Endometrial microvascular endothelial cells (primary cell): ENCODE measurements around the gene ERF. TPM values are rescaled to one million over a fixed set of nuclear protein-coding genes. Genes with fewer than 3 reads are reported as not detected.

ENCODE experiments used
- in situ Hi-C: cut with HindIII; loops from 2 replicates; pipeline ENCODE4 v1.10.0; 2017; ENCODE audit warnings: low sequenced_read_pairs, low pct_unique_long_range_greater_than_20kb; ENCODE audit errors: inconsistent ontology term
- total RNA-seq: library from RNA; depleted of rRNA; stranded (reverse); fragments of >200 nt; gene quantifications from one replicate; pipeline ENCODE4 v1.2.3, GENCODE V29; 2015; ENCODE audit errors: inconsistent ontology term

ERF gene
- total RNA-seq, 1 donor from 2014 or later, result 53.4 TPM

GRCh38 chr19:42246922-42247639 is 7.8 kb downstream of the ERF start:
- in situ Hi-C loops, result no loop called here

- in situ Hi-C loops, result no loop called here
Observed at GRCh38 chr19:42246143-42246921, 8.6 kb downstream of the ERF start.

GRCh38 chr19:42245231-42245630 is 9.7 kb downstream of the ERF start:
- in situ Hi-C loops, result no loop called here

- in situ Hi-C loops, result no loop called here
Observed at GRCh38 chr19:42244347-42245220, 10.3 kb downstream of the ERF start.

- in situ Hi-C loops, result no loop called here
Observed at GRCh38 chr19:42242512-42243409, 12.2 kb downstream of the ERF start, which contains the start of gene GSK3A. Gene GSK3A (minus strand): TSS chr19:42242602. CDS start chr19:42242465, 137 bp downstream.

GRCh38 chr19:42242069-42242511 is 12.8 kb downstream of the ERF start:
- in situ Hi-C loops, result no loop called here

GRCh38 chr19:42241279-42241678 is 13.6 kb downstream of the ERF start:
- in situ Hi-C loops, result no loop called here

- in situ Hi-C loops, result no loop called here
Observed at GRCh38 chr19:42239544-42240220, 15.2 kb downstream of the ERF start.

- in situ Hi-C loops, result no loop called here
Observed at GRCh38 chr19:42235181-42235580, 19.7 kb downstream of the ERF start.

- in situ Hi-C loops, result no loop called here
Observed at GRCh38 chr19:42234364-42234763, 20.6 kb downstream of the ERF start.

GRCh38 chr19:42233678-42234292 is 21.1 kb downstream of the ERF start:
- in situ Hi-C loops, result no loop called here

- in situ Hi-C loops, result no loop called here
Observed at GRCh38 chr19:42233106-42233505, 21.8 kb downstream of the ERF start.

- in situ Hi-C loops, result no loop called here
Observed at GRCh38 chr19:42232435-42232834, 22.5 kb downstream of the ERF start.

GRCh38 chr19:42230571-42230970 is 24.4 kb downstream of the ERF start:
- in situ Hi-C loops, result no loop called here

- in situ Hi-C loops, result no loop called here
Observed at GRCh38 chr19:42229855-42230351, 25.0 kb downstream of the ERF start.

GRCh38 chr19:42229301-42229854 is 25.6 kb downstream of the ERF start:
- in situ Hi-C loops, result no loop called here

- in situ Hi-C loops, result no loop called here
Observed at GRCh38 chr19:42228641-42229040, 26.3 kb downstream of the ERF start.
